NCI-H2196 treated with DMSO at 0.1 percent for 48 hours (cell line): Measurements from ENCODE around the gene MPP1.

Experiments used
- DNase-seq: peaks from one replicate; lab custom pipeline; 2025; ENCODE audit not compliant: unreplicated experiment; lab: John Stamatoyannopoulos, UW

Gene MPP1

GRCh38 chrX:154732421-154733065 is 72.7 kb downstream of the MPP1 start:
- no peak for DNase-seq

GRCh38 chrX:154731881-154732280 is 73.4 kb downstream of the MPP1 start:
- no peak for DNase-seq

- no peak for DNase-seq
Observed at GRCh38 chrX:154731184-154731583, 74.1 kb downstream of the MPP1 start.

GRCh38 chrX:154730253-154730891 is 74.9 kb downstream of the MPP1 start:
- DNase-seq, result peak; percentile 13

- no peak for DNase-seq
Observed at GRCh38 chrX:154729439-154729838, 75.8 kb downstream of the MPP1 start.
